ENCODE data around the gene DDN.

The DDN gene

DNA sequence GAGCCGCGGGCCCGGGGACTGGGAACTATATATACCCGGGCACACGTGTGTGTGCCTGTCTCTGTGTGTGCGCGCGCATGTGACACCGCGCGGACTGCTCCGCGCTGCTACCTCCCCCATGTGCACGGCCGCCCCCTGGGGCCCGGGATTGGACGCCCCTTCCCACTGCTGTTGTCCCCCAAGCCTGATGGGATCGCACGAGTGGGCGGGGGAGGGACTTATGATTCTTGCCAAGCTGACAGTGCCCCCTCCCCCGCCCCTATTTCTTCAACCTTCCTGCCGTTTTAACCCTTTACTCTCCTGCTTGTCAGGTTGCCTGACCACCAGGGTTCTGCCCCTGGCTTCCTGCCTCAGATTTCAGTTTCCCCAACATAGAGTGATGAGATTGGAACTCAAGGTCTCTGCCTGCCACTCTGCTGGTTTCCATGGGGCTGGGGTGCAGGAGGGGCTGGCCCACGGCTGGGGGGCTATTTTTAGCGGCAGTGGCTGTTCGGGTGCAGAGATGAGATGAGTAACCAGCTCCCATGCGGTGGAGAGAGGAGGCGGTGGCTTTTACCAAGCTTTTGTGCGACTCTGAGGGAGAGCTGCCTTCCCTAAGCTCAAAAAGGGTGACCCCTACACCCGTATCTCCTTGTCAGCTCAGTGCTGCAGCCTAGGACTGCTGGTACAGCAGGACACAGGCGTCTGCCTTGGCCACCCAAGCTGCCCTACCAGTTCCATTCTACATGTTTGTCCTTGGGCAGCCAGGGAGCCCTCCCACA, at the start of gene DDN:
DDN (minus strand) TSS at position 5 of the 761 bp plus-strand sequence. CDS start 88 bp downstream, outside the sequence.
- no peak for DNase-seq (ENCODE audit: low read depth)

DNA sequence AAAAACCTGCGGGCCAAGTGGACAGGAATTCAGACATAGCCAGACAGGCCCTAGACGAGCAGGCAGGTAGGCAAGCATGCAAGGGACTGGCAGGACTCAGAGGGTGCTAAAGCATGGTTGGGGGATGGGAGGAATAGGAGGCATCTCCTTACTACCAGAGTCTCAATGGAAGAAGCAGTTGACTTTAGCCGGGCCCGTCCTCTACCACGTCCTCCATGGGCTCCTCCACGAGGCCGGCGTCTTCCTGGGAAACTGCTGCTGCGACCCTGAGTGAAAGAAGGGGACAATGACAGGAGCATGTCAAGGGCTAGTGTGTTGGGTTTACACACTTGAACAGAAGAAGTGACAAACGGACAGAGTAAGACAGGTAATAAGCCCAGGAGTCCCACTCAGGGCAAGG, 49.8 kb upstream of the DDN start:
- TF ChIP-seq, protein P1, sequence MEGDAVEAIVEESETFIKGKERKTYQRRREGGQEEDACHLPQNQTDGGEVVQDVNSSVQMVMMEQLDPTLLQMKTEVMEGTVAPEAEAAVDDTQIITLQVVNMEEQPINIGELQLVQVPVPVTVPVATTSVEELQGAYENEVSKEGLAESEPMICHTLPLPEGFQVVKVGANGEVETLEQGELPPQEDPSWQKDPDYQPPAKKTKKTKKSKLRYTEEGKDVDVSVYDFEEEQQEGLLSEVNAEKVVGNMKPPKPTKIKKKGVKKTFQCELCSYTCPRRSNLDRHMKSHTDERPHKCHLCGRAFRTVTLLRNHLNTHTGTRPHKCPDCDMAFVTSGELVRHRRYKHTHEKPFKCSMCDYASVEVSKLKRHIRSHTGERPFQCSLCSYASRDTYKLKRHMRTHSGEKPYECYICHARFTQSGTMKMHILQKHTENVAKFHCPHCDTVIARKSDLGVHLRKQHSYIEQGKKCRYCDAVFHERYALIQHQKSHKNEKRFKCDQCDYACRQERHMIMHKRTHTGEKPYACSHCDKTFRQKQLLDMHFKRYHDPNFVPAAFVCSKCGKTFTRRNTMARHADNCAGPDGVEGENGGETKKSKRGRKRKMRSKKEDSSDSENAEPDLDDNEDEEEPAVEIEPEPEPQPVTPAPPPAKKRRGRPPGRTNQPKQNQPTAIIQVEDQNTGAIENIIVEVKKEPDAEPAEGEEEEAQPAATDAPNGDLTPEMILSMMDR (conservative IDR thresholded peaks at IDR 0.05; ENCODE audit: low read depth, low read length) = no peak
- H3K4me3 ChIP-seq (ENCODE audit: low read length) = no peak overlapping the region
- no peak for DNase-seq (ENCODE audit: low read depth)

More for the DNA sequence above, at the start of gene DDN:
- peak within 1 kb of the TSS; percentile 42 for H3K4me3 ChIP-seq (ENCODE audit: low read length)
- TF ChIP-seq, protein P1 (conservative IDR thresholded peaks at IDR 0.05; ENCODE audit: low read depth, low read length) = peak; percentile 13

DNA sequence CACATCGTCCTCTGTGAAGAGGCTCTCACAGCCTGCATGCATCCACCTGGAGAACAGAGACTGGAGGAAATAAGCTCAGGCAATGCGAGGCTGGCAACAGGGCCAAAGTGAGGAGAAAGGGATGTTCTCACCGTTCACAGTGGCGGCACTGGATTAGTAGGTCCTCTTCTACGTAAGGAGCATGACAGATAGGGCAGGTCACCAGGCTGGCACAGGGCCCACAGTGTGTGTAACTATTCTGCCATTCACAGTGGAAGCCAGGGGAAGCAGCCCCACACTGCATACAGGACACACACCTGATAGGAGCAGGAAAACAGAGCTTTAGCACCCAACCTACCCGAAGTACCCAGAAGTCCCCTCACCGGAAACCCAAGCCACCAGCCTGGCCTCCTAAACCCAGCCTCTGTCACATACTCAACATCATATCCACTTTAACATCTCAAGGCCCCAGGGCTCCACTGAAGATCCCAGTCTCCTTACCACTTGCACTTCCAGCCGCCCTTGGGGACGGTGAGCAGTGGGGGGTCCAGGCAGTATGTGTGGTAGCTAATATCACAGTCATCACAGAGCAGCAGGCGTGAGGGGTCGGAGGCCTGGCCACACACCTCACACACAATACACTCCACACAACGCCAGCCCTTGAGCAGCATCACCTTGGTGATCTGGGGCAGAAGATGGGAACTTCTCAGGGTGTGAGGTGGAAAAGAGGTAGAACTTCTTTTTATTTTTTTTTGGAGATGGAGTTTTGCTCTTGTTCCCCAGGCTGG, 47.1 kb upstream of the DDN start:
- TF ChIP-seq, protein P1 (conservative IDR thresholded peaks at IDR 0.05; ENCODE audit: low read depth, low read length) = no peak
- no peak overlapping the region for H3K4me3 ChIP-seq (ENCODE audit: low read length)

DNA sequence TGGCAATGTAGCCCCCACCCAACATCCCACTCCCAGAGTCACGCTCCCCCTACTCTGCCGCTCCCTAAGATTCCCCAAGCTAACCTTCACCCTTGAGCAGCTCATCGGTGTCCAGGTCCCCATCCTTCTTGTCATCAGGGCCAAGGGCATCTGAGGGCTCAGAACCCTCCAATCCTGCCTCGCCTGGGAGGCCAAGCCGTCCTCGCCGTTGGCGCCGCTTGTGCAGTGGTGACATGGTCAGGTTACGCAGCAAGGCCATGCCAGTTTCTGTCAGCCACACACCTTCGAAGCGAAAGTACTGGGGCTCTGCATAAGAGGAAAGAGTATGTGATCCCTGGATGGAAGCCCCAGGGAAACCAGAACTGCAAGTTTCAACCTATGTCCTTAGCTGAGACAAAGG, 45.5 kb upstream of the DDN start:
- TF ChIP-seq, protein P1 (conservative IDR thresholded peaks at IDR 0.05; ENCODE audit: low read depth, low read length) = no peak
- DNase-seq (ENCODE audit: low read depth) = no peak
- H3K4me3 ChIP-seq (ENCODE audit: low read length) = no peak overlapping the region

More for the DNA sequence above, 47.1 kb upstream of the DDN start:
- no peak for DNase-seq (ENCODE audit: low read depth)

DNA sequence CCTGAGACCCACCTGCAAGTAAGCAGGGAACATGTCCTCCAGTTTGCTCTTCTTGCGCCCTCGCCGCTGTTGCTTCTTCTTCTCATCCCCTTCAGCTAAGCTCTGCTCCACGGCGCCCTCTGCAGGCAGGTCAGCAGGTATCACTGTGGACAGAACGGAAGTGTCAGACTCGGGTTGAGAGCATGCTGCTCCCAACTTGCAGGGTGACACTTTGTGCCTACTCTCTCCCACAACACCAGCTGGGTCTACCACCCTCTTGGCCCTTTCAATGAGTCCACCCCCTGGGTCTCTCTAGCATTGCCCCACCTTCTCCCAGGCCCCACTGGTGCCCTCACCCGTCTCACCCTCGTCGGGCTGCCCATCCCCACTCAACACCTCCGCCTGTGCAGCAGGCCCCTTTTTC, 44.7 kb upstream of the DDN start:
- DNase-seq (ENCODE audit: low read depth) = no peak
- no peak overlapping the region for H3K4me3 ChIP-seq (ENCODE audit: low read length)
- TF ChIP-seq, protein P1 (conservative IDR thresholded peaks at IDR 0.05; ENCODE audit: low read depth, low read length) = peak; percentile 84

DNA sequence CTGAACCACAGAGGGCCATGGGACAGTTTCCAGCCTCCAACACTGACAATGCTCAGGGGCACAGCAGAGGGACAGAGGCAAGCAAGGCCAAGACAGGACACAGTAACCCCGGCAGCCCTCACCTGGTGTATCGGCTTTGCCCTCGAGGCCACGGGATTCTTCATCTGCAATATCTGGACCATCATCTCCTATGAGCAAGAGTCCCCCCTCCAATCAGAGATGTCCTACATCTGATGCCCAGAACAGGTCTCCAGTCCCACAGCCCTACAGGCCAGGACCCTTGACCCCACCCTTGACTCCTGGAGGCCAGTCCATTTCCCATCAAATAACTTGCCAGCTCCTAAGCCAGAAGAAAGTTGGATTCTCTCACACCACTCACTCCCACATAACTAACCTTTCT, 44.1 kb upstream of the DDN start:
- DNase-seq (ENCODE audit: low read depth) = no peak
- TF ChIP-seq, protein P1 (conservative IDR thresholded peaks at IDR 0.05; ENCODE audit: low read depth, low read length) = no peak
- H3K4me3 ChIP-seq (ENCODE audit: low read length) = no peak overlapping the region
